IMR-90 (cell line): Measurements from ENCODE around the gene C9orf152. TPM values are rescaled to one million over a fixed set of nuclear protein-coding genes. Genes with fewer than 3 reads are reported as not detected.

ENCODE experiments used
- ATAC-seq: fragments of 200-7000 bp; cut with Tn5 transposase; 2 replicates; pipeline ENCODE4 v1.9.1; 2020; ENCODE audit warnings: low read depth, mild to moderate bottlenecking, moderate library complexity
- BruUV-seq: library from RNA; stranded (reverse); fragments of 400-500 nt; replicated peaks from 2 replicates; lab custom pipeline; 2021; lab: Mats Ljungman, UMichigan
- CTCF ChIA-PET: fragments of 300-600 bp; formaldehyde crosslinking; extraction: SDS; loops from one replicate; lab custom pipeline; 2021; ENCODE audit warnings: antibody characterized with exemption; lab: Yijun Ruan, JAX
- POLR2A ChIA-PET: fragments of 300-600 bp; sonication (Branson Sonifier 250); formaldehyde crosslinking; loops from one replicate; lab custom pipeline; 2022; ENCODE audit warnings: antibody characterized with exemption; ENCODE audit not compliant: unreplicated experiment; lab: Charles Lee
- DNase-seq: peaks from one replicate; pipeline ENCODE4 v3.0.0; 2013
- H2AFZ ChIP-seq: replicated peaks from 2 replicates; pipeline ENCODE3; 2013; ENCODE audit warnings: low read length, mild to moderate bottlenecking; ENCODE audit not compliant: poor library complexity
- H2AK5ac ChIP-seq: 2 replicates; pipeline ENCODE4 v1.6.1; 2013; ENCODE audit warnings: low read depth, low read length, inconsistent platforms
- H2AK9ac ChIP-seq: replicated peaks from 2 replicates; pipeline ENCODE3; 2013; ENCODE audit warnings: mild to moderate bottlenecking, low read depth, low read length, moderate library complexity; ENCODE audit not compliant: poor library complexity
- H2BK120ac ChIP-seq: 2 replicates; pipeline ENCODE4 v1.6.1; 2013; ENCODE audit warnings: low read depth, low read length, inconsistent platforms
- H2BK15ac ChIP-seq: 3 replicates; pipeline ENCODE4 v1.6.1; 2013; ENCODE audit warnings: low read depth, low read length, inconsistent platforms
- H2BK20ac ChIP-seq: 2 replicates; pipeline ENCODE4 v1.6.1; 2013; ENCODE audit warnings: low read depth, mild to moderate bottlenecking, inconsistent platforms, low read length, moderate library complexity
- H2BK5ac ChIP-seq: 2 replicates; pipeline ENCODE4 v1.6.1; 2013; ENCODE audit warnings: mild to moderate bottlenecking, low read depth, low read length, inconsistent platforms; ENCODE audit not compliant: poor library complexity, severe bottlenecking
- H3K14ac ChIP-seq: replicated peaks from 2 replicates; pipeline ENCODE4 v1.6.1; 2013; ENCODE audit warnings: low read depth, low read length, inconsistent platforms
- H3K18ac ChIP-seq: 2 replicates; pipeline ENCODE4 v1.6.1; 2013; ENCODE audit warnings: low read depth, low read length, control low read depth
- H3K23ac ChIP-seq: 2 replicates; pipeline ENCODE4 v1.6.1; 2013; ENCODE audit warnings: low read depth, low read length, inconsistent platforms
- H3K27ac ChIP-seq: 2 replicates; pipeline ENCODE4 v1.5.1; 2013; ENCODE audit warnings: mild to moderate bottlenecking, control low read depth, low read length; ENCODE audit not compliant: insufficient read depth
- H3K27me3 ChIP-seq: 2 replicates; pipeline ENCODE4 v1.6.1; 2013; ENCODE audit warnings: low read length; ENCODE audit not compliant: control insufficient read depth, insufficient read depth
- H3K36me3 ChIP-seq: 2 replicates; pipeline ENCODE4 v1.6.1; 2013; ENCODE audit warnings: low read length, mixed read lengths; ENCODE audit not compliant: control insufficient read depth, insufficient read depth
- H3K4ac ChIP-seq: 2 replicates; pipeline ENCODE4 v1.6.1; 2013; ENCODE audit warnings: low read depth, low read length, inconsistent platforms
- H3K4me1 ChIP-seq: 2 replicates; pipeline ENCODE4 v1.6.1; 2013; ENCODE audit warnings: low read length, mixed read lengths; ENCODE audit not compliant: control insufficient read depth, insufficient read depth
- H3K4me2 ChIP-seq: 2 replicates; pipeline ENCODE4 v1.6.1; 2013; ENCODE audit warnings: low read depth, mild to moderate bottlenecking, control low read depth, low read length, moderate library complexity
- H3K4me3 ChIP-seq: 2 replicates; pipeline ENCODE4 v1.5.1; 2013; ENCODE audit warnings: low read depth, mild to moderate bottlenecking, control low read depth, low read length, moderate library complexity; ENCODE audit not compliant: insufficient read depth
- H3K56ac ChIP-seq: 2 replicates; pipeline ENCODE4 v1.6.1; 2013; ENCODE audit warnings: low read length, inconsistent platforms; ENCODE audit not compliant: insufficient read depth; ENCODE audit errors: extremely low read depth
- H3K79me1 ChIP-seq, 2 experiments: 2 replicates each; pipeline ENCODE4 v1.6.1; 2013; ENCODE audit warnings: low read length in 2 of 2, inconsistent platforms in 1 of 2, low read depth in 1 of 2
- H3K9ac ChIP-seq: 2 replicates; pipeline ENCODE4 v1.6.1; 2013; ENCODE audit warnings: low read depth, low read length, control low read depth
- H3K9me1 ChIP-seq: 2 replicates; pipeline ENCODE4 v1.6.1; 2013; ENCODE audit warnings: low read length, inconsistent platforms; ENCODE audit not compliant: insufficient read depth
- H3K9me3 ChIP-seq: 2 replicates; pipeline ENCODE4 v1.6.1; 2013; ENCODE audit warnings: low read length; ENCODE audit not compliant: control insufficient read depth, insufficient read depth
- H4K20me1 ChIP-seq: 2 replicates; pipeline ENCODE4 v1.6.1; 2013; ENCODE audit warnings: low read length, inconsistent platforms; ENCODE audit not compliant: insufficient read depth
- H4K5ac ChIP-seq: 2 replicates; pipeline ENCODE4 v1.6.1; 2013; ENCODE audit warnings: mild to moderate bottlenecking, low read depth, low read length, control low read depth
- H4K8ac ChIP-seq, 2 experiments: 2 replicates each; pipeline ENCODE4 v1.6.1; 2013; ENCODE audit warnings: low read depth in 2 of 2, low read length in 2 of 2, control low read depth in 1 of 2, inconsistent platforms in 1 of 2
- H4K91ac ChIP-seq: 2 replicates; pipeline ENCODE4 v1.6.1; 2013; ENCODE audit warnings: low read depth, low read length, inconsistent platforms; ENCODE audit not compliant: insufficient read depth
- BHLHE40 ChIP-seq: fragments of 150-350 bp; IDR thresholded peaks from 2 replicates; pipeline ENCODE4 v1.6.1; 2016; ENCODE audit warnings: mild to moderate bottlenecking, low read depth, low read length
- CEBPB ChIP-seq: IDR thresholded peaks from 2 replicates; pipeline ENCODE4 v1.6.1; 2012; ENCODE audit warnings: low read depth, low read length, improper control_type of control experiment
- FOS ChIP-seq: fragments of 150-350 bp; IDR thresholded peaks from 2 replicates; pipeline ENCODE4 v1.6.1; 2016; ENCODE audit warnings: low read depth, low read length
- MAZ ChIP-seq: IDR thresholded peaks from 2 replicates; pipeline ENCODE4 v1.6.1; 2012; ENCODE audit warnings: low read depth, mild to moderate bottlenecking, low read length, improper control_type of control experiment, moderate library complexity, borderline replicate concordance
- NFE2L2 ChIP-seq: fragments of 150-350 bp; IDR thresholded peaks from 2 replicates; pipeline ENCODE4 v1.6.1; 2016; ENCODE audit warnings: low read depth, mild to moderate bottlenecking, low read length
- POLR2A ChIP-seq: IDR thresholded peaks from 2 replicates; pipeline ENCODE4 v1.6.1; 2012; ENCODE audit warnings: mild to moderate bottlenecking, low read depth, low read length
- RAD21 ChIP-seq: IDR thresholded peaks from 2 replicates; pipeline ENCODE4 v1.6.1; 2012; ENCODE audit warnings: low read length, improper control_type of control experiment
- RCOR1 ChIP-seq: IDR thresholded peaks from 2 replicates; pipeline ENCODE4 v1.6.1; 2012; ENCODE audit warnings: mild to moderate bottlenecking, low read length, improper control_type of control experiment; ENCODE audit not compliant: insufficient replicate concordance
- RFX5 ChIP-seq: IDR thresholded peaks from 2 replicates; pipeline ENCODE4 v1.8.0; 2012; ENCODE audit warnings: low read depth, mild to moderate bottlenecking, low read length, moderate library complexity
- USF2 ChIP-seq: fragments of 150-350 bp; IDR thresholded peaks from 2 replicates; pipeline ENCODE4 v1.6.1; 2017; ENCODE audit warnings: mild to moderate bottlenecking, antibody characterized with exemption, low read length, low read depth
- WGBS, 2 experiments: methylation state at CpG; one replicate each; pipeline versions ENCODE4 v1.1.5 to v1.1.7; 2013; ENCODE audit warnings: missing lambda C conversion rate in 2 of 2; ENCODE audit not compliant: insufficient read length in 1 of 2; ENCODE audit errors: extremely low coverage in 2 of 2; 5-methylcytosine and 5-hydroxymethylcytosine counted together
- dilution Hi-C: fragments of 300-500 bp; cut with HindIII; formaldehyde crosslinking; loops from one replicate; pipeline ENCODE4 v1.14.3; 2018; ENCODE audit warnings: low sequenced_read_pairs; ENCODE audit not compliant: unreplicated experiment
- in situ Hi-C: fragments of 300-500 bp; cut with MboI; formaldehyde crosslinking; loops from 3 replicates; pipeline ENCODE4 v1.14.3; 2019; ENCODE audit warnings: low sequenced_read_pairs, inconsistent platforms, mixed read lengths
- intact Hi-C: fragments of 100-400 bp; cut with micrococcal nuclease; formaldehyde crosslinking; loops from 2 replicates; pipeline ENCODE4 v1.10.0; 2022
- polyA plus RNA-seq, 3 experiments: library from polyadenylated mRNA; depleted of rRNA; stranded (reverse); fragments of >200 nt; gene quantifications; 2 replicates each; pipeline ENCODE4 v1.2.3, GENCODE V29; 2012; ENCODE audit warnings: low replicate concordance in 1 of 3
- total RNA-seq: library from RNA; depleted of rRNA; stranded (reverse); fragments of >200 nt; gene quantifications from 2 replicates; pipeline ENCODE4 v1.2.3, GENCODE V29; 2012
- TF ChIP-seq, protein P1 (sequence below): conservative IDR thresholded peaks from 2 replicates; pipeline ENCODE4 v1.5.1; 2012; ENCODE audit warnings: mild to moderate bottlenecking, low read depth, low read length, improper control_type of control experiment
- TF ChIP-seq, protein P2 (sequence below): fragments of 150-350 bp; IDR thresholded peaks from 2 replicates; pipeline ENCODE4 v1.6.1; 2016; ENCODE audit warnings: low read depth, mild to moderate bottlenecking, low read length, moderate library complexity, borderline replicate concordance

C9orf152 gene
- total and polyA plus RNA-seq, 2 of the 4 experiments (the other 2 are of a cell fraction), result not detected

DNA sequence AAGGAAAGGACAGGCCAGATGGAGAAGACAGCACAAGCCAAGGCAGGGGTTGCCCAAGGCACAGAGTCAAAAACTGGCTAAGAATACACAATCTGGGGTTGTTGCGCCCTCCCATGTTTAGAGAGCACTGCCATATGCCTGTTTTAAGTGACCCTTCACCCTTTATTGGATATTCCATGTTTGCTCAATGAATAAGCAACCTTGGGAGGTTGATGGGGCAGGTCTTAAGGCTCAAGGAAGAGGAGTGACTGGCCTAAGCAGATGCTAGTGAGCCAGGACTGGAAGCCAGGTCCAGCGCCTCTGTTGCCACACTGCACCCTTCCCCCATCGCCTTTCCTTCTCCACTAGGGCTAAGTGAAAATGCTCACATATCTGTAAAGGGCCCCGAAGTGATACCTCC is 41.6 kb upstream of the C9orf152 start:
- no peak for ATAC-seq
- Histone ChIP-seq H3K27me3 (no peaks in the 10 kb centered on the region), H2AK9ac (no peak overlapping the region), H4K20me1 (peaks cover 77% of the 10 kb centered on the region), H4K91ac (no peak overlapping the region), H2BK120ac (no peak overlapping the region), H3K14ac (no peak overlapping the region), H2BK5ac (no peak overlapping the region), H3K9me3 (no peaks in the 10 kb centered on the region), H3K23ac (no peak overlapping the region), H3K4me1 (no peaks in the 10 kb centered on the region; the same call in 1 of the 2 replicates), H3K9me1 (peaks cover 16% of the 10 kb centered on the region), H2BK20ac (no peak overlapping the region), H3K4me2 (no peak overlapping the region), H3K4ac (no peak overlapping the region), H4K5ac (no peak overlapping the region), H4K8ac (no peak overlapping the region), H2AK5ac (no peak overlapping the region), H3K56ac (no peak overlapping the region), H3K4me3 (no peak overlapping the region), H2BK15ac (no peak overlapping the region), H2AFZ (no peak overlapping the region), H3K18ac (no peak overlapping the region), H3K79me1 (peaks cover 30 to 75% of the 10 kb centered on the region in 2 experiments), H3K27ac (no peak overlapping the region), H3K36me3 (peaks cover 32% of the 10 kb centered on the region), H3K9ac (no peak overlapping the region)
- DNase-seq, result no peak
- no TSS peak for BruUV-seq
- in situ Hi-C loops (no loop called here), intact Hi-C loops (loop anchor here (10.0 kb wide), 1 partner anchor 325 kb away; the partner anchor contains the start of gene SVEP1), dilution Hi-C loops (no loop called here)
- no CpG with 5 or more reads among the region's 4 CpGs for WGBS, 2 experiments
- TF ChIP-seq MAZ, result no peak
- no peak for TF ChIP-seq FOS
- no peak for TF ChIP-seq RCOR1
- TF ChIP-seq, protein P1, sequence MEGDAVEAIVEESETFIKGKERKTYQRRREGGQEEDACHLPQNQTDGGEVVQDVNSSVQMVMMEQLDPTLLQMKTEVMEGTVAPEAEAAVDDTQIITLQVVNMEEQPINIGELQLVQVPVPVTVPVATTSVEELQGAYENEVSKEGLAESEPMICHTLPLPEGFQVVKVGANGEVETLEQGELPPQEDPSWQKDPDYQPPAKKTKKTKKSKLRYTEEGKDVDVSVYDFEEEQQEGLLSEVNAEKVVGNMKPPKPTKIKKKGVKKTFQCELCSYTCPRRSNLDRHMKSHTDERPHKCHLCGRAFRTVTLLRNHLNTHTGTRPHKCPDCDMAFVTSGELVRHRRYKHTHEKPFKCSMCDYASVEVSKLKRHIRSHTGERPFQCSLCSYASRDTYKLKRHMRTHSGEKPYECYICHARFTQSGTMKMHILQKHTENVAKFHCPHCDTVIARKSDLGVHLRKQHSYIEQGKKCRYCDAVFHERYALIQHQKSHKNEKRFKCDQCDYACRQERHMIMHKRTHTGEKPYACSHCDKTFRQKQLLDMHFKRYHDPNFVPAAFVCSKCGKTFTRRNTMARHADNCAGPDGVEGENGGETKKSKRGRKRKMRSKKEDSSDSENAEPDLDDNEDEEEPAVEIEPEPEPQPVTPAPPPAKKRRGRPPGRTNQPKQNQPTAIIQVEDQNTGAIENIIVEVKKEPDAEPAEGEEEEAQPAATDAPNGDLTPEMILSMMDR, result no peak
- no peak for TF ChIP-seq RFX5
- TF ChIP-seq, protein P2, sequence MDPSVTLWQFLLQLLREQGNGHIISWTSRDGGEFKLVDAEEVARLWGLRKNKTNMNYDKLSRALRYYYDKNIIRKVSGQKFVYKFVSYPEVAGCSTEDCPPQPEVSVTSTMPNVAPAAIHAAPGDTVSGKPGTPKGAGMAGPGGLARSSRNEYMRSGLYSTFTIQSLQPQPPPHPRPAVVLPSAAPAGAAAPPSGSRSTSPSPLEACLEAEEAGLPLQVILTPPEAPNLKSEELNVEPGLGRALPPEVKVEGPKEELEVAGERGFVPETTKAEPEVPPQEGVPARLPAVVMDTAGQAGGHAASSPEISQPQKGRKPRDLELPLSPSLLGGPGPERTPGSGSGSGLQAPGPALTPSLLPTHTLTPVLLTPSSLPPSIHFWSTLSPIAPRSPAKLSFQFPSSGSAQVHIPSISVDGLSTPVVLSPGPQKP, result no peak
- no peak for TF ChIP-seq USF2
- no peak for TF ChIP-seq CEBPB
- no peak for TF ChIP-seq POLR2A
- no peak for TF ChIP-seq NFE2L2
- TF ChIP-seq BHLHE40, result no peak
- TF ChIP-seq RAD21, result no peak
- ChIA-PET POLR2A (no interaction called here), CTCF (interaction anchor here (0.7 kb wide), 1 partner anchor 96 kb away, joined by 4 read pairs; no protein-coding TSS in a partner anchor)
